RWPE2 (cell line): ENCODE data around the gene MUC5AC.
"Not testable (repeated sequence)": the region's sequence is repeated elsewhere in the genome, so short reads cannot be mapped to it uniquely, and the experiment has no call there.

Experiments used
- ATAC-seq: fragments of 200-7000 bp; cut with Tn5 transposase; 3 replicates; pipeline ENCODE4 v1.9.1; 2021; ENCODE audit warnings: low read depth
- DNase-seq: peaks from one replicate; pipeline ENCODE4 v3.0.0-alpha.2; 2020; ENCODE audit warnings: low spot score
- H3K27ac ChIP-seq: fragments of 450-650 bp; 2 replicates; pipeline ENCODE4 v1.5.1; 2017; ENCODE audit warnings: mild to moderate bottlenecking; ENCODE audit not compliant: poor library complexity, severe bottlenecking
- H3K27me3 ChIP-seq: fragments of 250-450 bp; sonication (Bioruptor Pico); 2 replicates; pipeline ENCODE4 v1.5.1; 2021; ENCODE audit warnings: mild to moderate bottlenecking, moderate library complexity; ENCODE audit not compliant: insufficient read depth, poor library complexity, severe bottlenecking
- H3K36me3 ChIP-seq: fragments of 250-450 bp; sonication (Bioruptor Pico); 2 replicates; pipeline ENCODE4 v1.5.1; 2020; ENCODE audit warnings: low read depth, mild to moderate bottlenecking, moderate library complexity
- H3K4me1 ChIP-seq: fragments of 250-450 bp; sonication (Bioruptor Pico); 2 replicates; pipeline ENCODE4 v1.5.1; 2021; ENCODE audit warnings: mild to moderate bottlenecking, moderate library complexity; ENCODE audit not compliant: insufficient read depth, poor library complexity, severe bottlenecking
- H3K4me3 ChIP-seq: fragments of 250-450 bp; sonication (Bioruptor Pico); 2 replicates; pipeline ENCODE4 v1.5.1; 2021; ENCODE audit warnings: mild to moderate bottlenecking, moderate library complexity; ENCODE audit not compliant: severe bottlenecking
- H3K9me3 ChIP-seq: fragments of 250-450 bp; sonication (Bioruptor Pico); 2 replicates; pipeline ENCODE4 v1.5.1; 2021; ENCODE audit warnings: mild to moderate bottlenecking, moderate library complexity; ENCODE audit not compliant: severe bottlenecking
- CTCF ChIP-seq: fragments of 450-650 bp; IDR thresholded peaks from one replicate; pipeline ENCODE4 v1.5.1; 2017; ENCODE audit warnings: mild to moderate bottlenecking, moderate library complexity; ENCODE audit not compliant: poor library complexity, severe bottlenecking

Gene MUC5AC

GRCh38 chr11:1238767-1239595, 81.2 kb downstream of the MUC5AC start:
- no peak overlapping the region for H3K27ac ChIP-seq
- H3K27me3 ChIP-seq, result no peaks in the 10 kb centered on the region
- no peaks in the 10 kb centered on the region for H3K4me1 ChIP-seq
- H3K9me3 ChIP-seq, result no peaks in the 10 kb centered on the region
- no peak overlapping the region for H3K4me3 ChIP-seq
- no peak for DNase-seq
- TF ChIP-seq CTCF, result no peak
- peak; percentile 71 for ATAC-seq
- no peaks in the 10 kb centered on the region for H3K36me3 ChIP-seq

- no peak for DNase-seq
- H3K27me3 ChIP-seq, result no peaks in the 10 kb centered on the region
- ATAC-seq, result no peak
- no peaks in the 10 kb centered on the region for H3K9me3 ChIP-seq
- H3K4me3 ChIP-seq, result no peak overlapping the region
- no peaks in the 10 kb centered on the region for H3K36me3 ChIP-seq
- H3K4me1 ChIP-seq, result no peaks in the 10 kb centered on the region
- TF ChIP-seq CTCF, result no peak
- H3K27ac ChIP-seq, result no peak overlapping the region
Observed at GRCh38 chr11:1239596-1240205, 81.9 kb downstream of the MUC5AC start.

- H3K4me3 ChIP-seq, result no peak overlapping the region
- no peaks in the 10 kb centered on the region for H3K36me3 ChIP-seq
- DNase-seq (no peak), ATAC-seq (no peak)
- H3K9me3 ChIP-seq, result no peaks in the 10 kb centered on the region
- H3K27ac ChIP-seq, result no peak overlapping the region
- H3K27me3 ChIP-seq, result no peaks in the 10 kb centered on the region
- TF ChIP-seq CTCF, result no peak
- H3K4me1 ChIP-seq, result no peaks in the 10 kb centered on the region
Observed at GRCh38 chr11:1240771-1241170, 83.0 kb downstream of the MUC5AC start.

GRCh38 chr11:1241706-1242105, 84.0 kb downstream of the MUC5AC start:
- Histone ChIP-seq H3K9me3 (no peaks in the 10 kb centered on the region), H3K36me3 (no peaks in the 10 kb centered on the region), H3K27ac (no peak overlapping the region), H3K27me3 (no peaks in the 10 kb centered on the region), H3K4me3 (no peak overlapping the region), H3K4me1 (no peaks in the 10 kb centered on the region)
- no peak for DNase-seq
- no peak for ATAC-seq
- no peak for TF ChIP-seq CTCF

GRCh38 chr11:1242289-1242688, 84.5 kb downstream of the MUC5AC start:
- DNase-seq (no peak), ATAC-seq (no peak)
- Histone ChIP-seq H3K9me3 (no peaks in the 10 kb centered on the region), H3K36me3 (no peaks in the 10 kb centered on the region), H3K27ac (no peak overlapping the region), H3K4me3 (no peak overlapping the region), H3K27me3 (no peaks in the 10 kb centered on the region), H3K4me1 (no peaks in the 10 kb centered on the region)
- no peak for TF ChIP-seq CTCF

GRCh38 chr11:1242751-1243150, 85.0 kb downstream of the MUC5AC start:
- ATAC-seq, DNase-seq, H3K9me3 ChIP-seq, H3K27ac ChIP-seq, H3K4me3 ChIP-seq, H3K4me1 ChIP-seq, H3K27me3 ChIP-seq, H3K36me3 ChIP-seq: not testable (repeated sequence)

GRCh38 chr11:1243521-1243920, 85.8 kb downstream of the MUC5AC start:
- not testable (repeated sequence) for H3K4me1 ChIP-seq, H3K27ac ChIP-seq, H3K27me3 ChIP-seq, DNase-seq, H3K4me3 ChIP-seq, H3K36me3 ChIP-seq, ATAC-seq, H3K9me3 ChIP-seq
